ENCODE measurements around the gene TMC2. TPM values are rescaled to one million over a fixed set of nuclear protein-coding genes. Genes with fewer than 3 reads are reported as not detected.
A peak's percentile ranks its signal among the peaks of the same experiment; 100 is the strongest.

TMC2 gene
- total and polyA plus RNA-seq, 2 of the 4 experiments (the other 2 are of a cell fraction), result not detected

GRCh38 chr20:2595076-2595475, 58.7 kb downstream of the TMC2 start:
- Histone ChIP-seq H3K27ac (ENCODE audit: insufficient read depth, low read length) (no peak overlapping the region), H3K9ac (ENCODE audit: low read depth, low read length) (no peak overlapping the region), H3K23ac (ENCODE audit: low read depth, low read length) (no peak overlapping the region), H3K27me3 (ENCODE audit: control insufficient read depth, insufficient read depth, low read length) (peaks cover 6% of the 10 kb centered on the region; the same call in 1 of the 2 replicates), H3K4me3 (ENCODE audit: insufficient read depth, low read depth, low read length) (no peak overlapping the region), H2AK9ac (replicated peaks; ENCODE audit: low read depth, low read length, poor library complexity) (peak overlapping the region; percentile 65), H4K5ac (ENCODE audit: low read depth, low read length) (no peak overlapping the region), H2BK15ac (ENCODE audit: low read depth, low read length) (no peak overlapping the region), H3K18ac (ENCODE audit: low read depth, low read length) (no peak overlapping the region), H2AFZ (replicated peaks; ENCODE audit: low read length, poor library complexity) (no peak overlapping the region), H3K4ac (ENCODE audit: low read depth, low read length) (no peak overlapping the region), H2AK5ac (ENCODE audit: low read depth, low read length) (no peak overlapping the region), H4K91ac (ENCODE audit: insufficient read depth, low read depth, low read length) (no peak overlapping the region), H4K8ac (ENCODE audit: low read depth in 2 of 2, low read length in 2 of 2) (no peak overlapping the region), H3K14ac (replicated peaks; ENCODE audit: low read depth, low read length) (no peak overlapping the region), H2BK20ac (ENCODE audit: low read depth, low read length) (no peak overlapping the region), H3K36me3 (ENCODE audit: control insufficient read depth, insufficient read depth, low read length) (no peaks in the 10 kb centered on the region), H3K4me1 (ENCODE audit: control insufficient read depth, insufficient read depth, low read length) (no peaks in the 10 kb centered on the region), H3K9me3 (ENCODE audit: control insufficient read depth, insufficient read depth, low read length) (no peaks in the 10 kb centered on the region), H3K56ac (ENCODE audit: extremely low read depth, insufficient read depth, low read length) (no peak overlapping the region), H4K20me1 (ENCODE audit: insufficient read depth, low read length) (no peaks in the 10 kb centered on the region), H3K79me1 (ENCODE audit: low read depth in 1 of 2, low read length in 2 of 2) (no peaks in the 10 kb centered on the region), H3K4me2 (ENCODE audit: low read depth, low read length) (no peak overlapping the region), H2BK120ac (ENCODE audit: low read depth, low read length) (no peak overlapping the region), H3K9me1 (ENCODE audit: insufficient read depth, low read length) (no peaks in the 10 kb centered on the region), H2BK5ac (ENCODE audit: low read depth, low read length, poor library complexity, severe bottlenecking) (no peak overlapping the region)
- ChIA-PET POLR2A (ENCODE audit: unreplicated experiment) (no interaction called here), CTCF (interaction anchor here (0.7 kb wide), 1 partner anchor 9 kb away, joined by 3 read pairs; no protein-coding TSS in a partner anchor)
- DNase-seq (no peak), ATAC-seq (ENCODE audit: low read depth) (no peak)
- TF ChIP-seq FOS (IDR thresholded peaks at IDR 0.05; ENCODE audit: low read depth, low read length) (no peak), POLR2A (IDR thresholded peaks at IDR 0.05; ENCODE audit: low read depth, low read length) (no peak), MAZ (IDR thresholded peaks at IDR 0.05; ENCODE audit: borderline replicate concordance, low read depth, low read length) (no peak), RAD21 (IDR thresholded peaks at IDR 0.05; ENCODE audit: low read length) (no peak), NFE2L2 (IDR thresholded peaks at IDR 0.05; ENCODE audit: low read depth, low read length) (no peak), ELK1 (IDR thresholded peaks at IDR 0.05; ENCODE audit: borderline replicate concordance, low read depth, low read length) (no peak), RCOR1 (IDR thresholded peaks at IDR 0.05; ENCODE audit: insufficient replicate concordance, low read length) (no peak), MAFK (IDR thresholded peaks at IDR 0.05; ENCODE audit: low read depth, low read length) (no peak), SMC3 (IDR thresholded peaks at IDR 0.05; ENCODE audit: low read depth, low read length) (no peak)
- WGBS, 2 experiments (ENCODE audit: extremely low coverage in 2 of 2, insufficient read length in 1 of 2), result 35% methylated on average over 2 of the region's 2 CpGs; no CpG with 5 or more reads in 1 of the 2 experiments
- dilution Hi-C loops (cut with HindIII; ENCODE audit: low sequenced_read_pairs, unreplicated experiment), result no loop called here
- in situ Hi-C loops (cut with MboI; ENCODE audit: low sequenced_read_pairs), result no loop called here
- intact Hi-C loops (cut with micrococcal nuclease), result no loop called here
- no TSS peak for BruUV-seq (replicated peaks)
